Smooth muscle cell of the brain vasculature (primary cell): ENCODE results near the gene GABPA.

Experiments
- DNase-seq: peaks from one replicate; pipeline ENCODE4 v3.0.0-alpha.2; 2012; ENCODE audit warnings: low read depth, low spot score

GABPA gene

GRCh38 chr21:25809013-25809412 lies 74.2 kb downstream of the GABPA start:
- DNase-seq: no peak

- no peak for DNase-seq
These were observed 76.4 kb downstream of the GABPA start for GRCh38 chr21:25811186-25811585.

GRCh38 chr21:25813917-25814316 lies 79.1 kb downstream of the GABPA start:
- no peak for DNase-seq

- DNase-seq: no peak
These were observed 83.3 kb downstream of the GABPA start for GRCh38 chr21:25818121-25818520.

- no peak for DNase-seq
These were observed 83.8 kb downstream of the GABPA start for GRCh38 chr21:25818551-25818950.
